Esophagus squamous epithelium (tissue), 5 donors: ENCODE measurements around the gene CCER1. TPM values are rescaled to one million over a fixed set of nuclear protein-coding genes. Genes with fewer than 3 reads are reported as not detected.

Experiments used
- DNase-seq: peaks from one replicate; lab custom pipeline; 2025; lab: John Stamatoyannopoulos, UW
- H3K27ac ChIP-seq, 4 donors: fragments of 200-600 bp; sonication (generic); one replicate each; pipeline ENCODE4 v1.5.1; 2016 to 2019; ENCODE audit warnings: mild to moderate bottlenecking in 1 of 4
- H3K27me3 ChIP-seq, 4 donors: fragments of 200-600 bp; sonication (generic); 1 replicate in 3 of 4; 2 replicates in 1 of 4; pipeline versions ENCODE4 v1.5.1 to v1.6.0; 2017 to 2021; ENCODE audit warnings: antibody characterized with exemption in 1 of 4
- H3K36me3 ChIP-seq, 3 donors: fragments of 200-600 bp; sonication (generic); one replicate each; pipeline ENCODE4 v1.5.1; 2016 to 2019
- H3K4me1 ChIP-seq, 3 donors: fragments of 200-600 bp; sonication (generic); one replicate each; pipeline ENCODE4 v1.5.1; 2017 to 2019
- H3K4me3 ChIP-seq, 4 donors: fragments of 200-600 bp; sonication (generic); 1 replicate in 3 of 4; 2 replicates in 1 of 4; pipeline ENCODE4 v1.5.1; 2016 to 2019; ENCODE audit warnings: mild to moderate bottlenecking in 2 of 4, moderate library complexity in 1 of 4
- H3K9me3 ChIP-seq, 3 donors: fragments of 200-600 bp; sonication (generic); one replicate each; pipeline ENCODE4 v1.5.1; 2016 to 2019
- POLR2A ChIP-seq, 4 donors: fragments of 450-650 bp; IDR thresholded peaks; one replicate each; pipeline ENCODE4 v1.6.1; 2017; ENCODE audit warnings: antibody characterized with exemption in 4 of 4, mild to moderate bottlenecking in 4 of 4, moderate library complexity in 3 of 4
- WGBS, 2 donors: methylation state at CpG; one replicate each; pipeline ENCODE4 v1.1.5; 2018; 5-methylcytosine and 5-hydroxymethylcytosine counted together
- intact Hi-C: fragments of 100-400 bp; cut with DNase I; formaldehyde crosslinking; loops from one replicate; pipeline ENCODE4 v1.15.0; 2022
- total RNA-seq, 4 donors: library from RNA; depleted of rRNA; stranded (reverse); fragments of >200 nt; gene quantifications; one replicate each; pipeline ENCODE4 v1.1.0, GENCODE V29; 2016
- TF ChIP-seq, protein P1 (sequence below), 6 experiments: fragments of 450-650 bp in 4 of 6; fragments of 200-600 bp in 2 of 6; sonication (generic) in 2 of 6; IDR thresholded peaks; one replicate each; pipeline ENCODE4 v1.5.1; 2016 to 2019; ENCODE audit warnings: antibody characterized with exemption in 6 of 6, mild to moderate bottlenecking in 4 of 6, moderate library complexity in 4 of 6
- donor health status: DM: yes; HTN: yes; CAD: no.

Gene CCER1
- total RNA-seq, 4 donors from 2014 or later: not detected

DNA sequence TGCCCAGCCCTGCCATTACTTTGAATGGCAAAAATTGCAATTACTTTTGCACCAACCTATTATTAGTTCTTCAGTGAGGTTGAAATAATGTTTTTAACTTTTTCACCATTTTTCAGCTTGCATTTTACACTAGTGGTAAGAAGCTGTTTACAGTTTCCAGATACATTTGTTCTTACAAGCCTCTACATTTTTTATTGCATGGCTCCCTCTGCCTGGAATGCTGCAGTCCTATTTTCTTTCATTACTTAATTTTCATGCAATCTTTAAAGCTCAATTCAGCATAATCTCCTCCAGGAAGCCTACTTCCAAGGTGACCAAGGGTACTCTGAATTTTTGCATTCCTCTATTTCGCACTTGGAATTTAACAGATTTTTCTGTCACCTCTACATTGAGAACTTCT, 33.4 kb downstream of the CCER1 start:
- H3K4me3 ChIP-seq: no peak overlapping the region

DNA sequence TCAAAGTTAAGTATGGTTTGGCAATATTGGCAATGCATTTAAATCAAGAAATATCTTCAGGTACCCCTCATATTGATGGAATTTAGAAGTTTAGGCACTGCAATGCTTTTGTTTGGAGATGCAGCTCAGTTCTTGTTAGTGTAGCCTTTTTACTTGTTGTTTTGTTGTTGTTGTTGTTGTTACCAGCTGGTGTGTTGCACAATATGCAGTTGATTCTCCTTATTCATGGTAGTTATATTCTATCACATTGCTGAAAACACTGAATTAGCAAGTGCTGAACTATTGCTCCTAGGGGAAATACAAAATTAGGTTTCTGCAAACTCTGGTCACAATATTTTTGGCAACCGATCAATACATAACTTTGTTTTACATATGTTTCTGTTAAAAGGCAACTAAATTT, 34.8 kb downstream of the CCER1 start:
- no peak overlapping the region for H3K27ac ChIP-seq
- no peaks in the 10 kb centered on the region for H3K27me3 ChIP-seq
- peaks cover 0 to 20% (median 4%) of the 10 kb centered on the region in 3 donors for H3K4me1 ChIP-seq
- H3K4me3 ChIP-seq: no peak overlapping the region
- intact Hi-C loops: no loop called here
- no peaks in the 10 kb centered on the region for H3K9me3 ChIP-seq
- WGBS, 2 donors: 94 to 95% methylated on average over 1 of the region's 1 CpG
- H3K36me3 ChIP-seq: no peaks in the 10 kb centered on the region
- TF ChIP-seq, protein P1, sequence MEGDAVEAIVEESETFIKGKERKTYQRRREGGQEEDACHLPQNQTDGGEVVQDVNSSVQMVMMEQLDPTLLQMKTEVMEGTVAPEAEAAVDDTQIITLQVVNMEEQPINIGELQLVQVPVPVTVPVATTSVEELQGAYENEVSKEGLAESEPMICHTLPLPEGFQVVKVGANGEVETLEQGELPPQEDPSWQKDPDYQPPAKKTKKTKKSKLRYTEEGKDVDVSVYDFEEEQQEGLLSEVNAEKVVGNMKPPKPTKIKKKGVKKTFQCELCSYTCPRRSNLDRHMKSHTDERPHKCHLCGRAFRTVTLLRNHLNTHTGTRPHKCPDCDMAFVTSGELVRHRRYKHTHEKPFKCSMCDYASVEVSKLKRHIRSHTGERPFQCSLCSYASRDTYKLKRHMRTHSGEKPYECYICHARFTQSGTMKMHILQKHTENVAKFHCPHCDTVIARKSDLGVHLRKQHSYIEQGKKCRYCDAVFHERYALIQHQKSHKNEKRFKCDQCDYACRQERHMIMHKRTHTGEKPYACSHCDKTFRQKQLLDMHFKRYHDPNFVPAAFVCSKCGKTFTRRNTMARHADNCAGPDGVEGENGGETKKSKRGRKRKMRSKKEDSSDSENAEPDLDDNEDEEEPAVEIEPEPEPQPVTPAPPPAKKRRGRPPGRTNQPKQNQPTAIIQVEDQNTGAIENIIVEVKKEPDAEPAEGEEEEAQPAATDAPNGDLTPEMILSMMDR (IDR thresholded peaks at IDR 0.05): no peak
- no peak for TF ChIP-seq POLR2A (IDR thresholded peaks at IDR 0.05)
- no peak for DNase-seq

More for the DNA sequence above, 33.4 kb downstream of the CCER1 start:
- TF ChIP-seq, protein P1 (IDR thresholded peaks at IDR 0.05): no peak
- TF ChIP-seq POLR2A (IDR thresholded peaks at IDR 0.05): no peak
- DNase-seq: no peak
- H3K4me1 ChIP-seq: peaks cover 0 to 20% (median 4%) of the 10 kb centered on the region in 3 donors
- intact Hi-C loops: no loop called here
- WGBS, 2 donors: 80 to 90% methylated on average over 1 of the region's 1 CpG
- H3K27ac ChIP-seq: no peak overlapping the region
- H3K9me3 ChIP-seq: no peaks in the 10 kb centered on the region
- H3K27me3 ChIP-seq: no peaks in the 10 kb centered on the region
- H3K36me3 ChIP-seq: no peaks in the 10 kb centered on the region

DNA sequence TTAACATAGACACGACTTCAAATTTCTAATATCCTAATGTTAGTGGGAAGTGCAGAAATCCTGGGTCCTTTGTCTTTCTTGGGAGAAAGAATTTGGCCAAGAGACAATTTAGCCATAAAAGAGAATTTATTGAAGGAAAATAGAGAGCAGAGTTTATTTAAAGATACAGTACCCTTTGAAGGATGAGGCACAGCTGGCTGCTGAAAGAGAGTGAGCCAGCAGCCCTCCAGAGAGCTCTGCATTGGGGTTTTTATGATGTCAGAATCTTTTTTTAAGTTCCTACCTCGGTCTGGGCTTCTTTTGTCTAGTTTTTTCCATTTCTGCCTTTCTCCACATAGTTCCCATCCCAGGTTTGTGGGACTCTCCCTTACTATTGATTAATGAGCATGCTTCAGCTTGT, 37.5 kb downstream of the CCER1 start:
- TF ChIP-seq POLR2A (IDR thresholded peaks at IDR 0.05): no peak
- TF ChIP-seq, protein P1 (IDR thresholded peaks at IDR 0.05): no peak
- intact Hi-C loops: no loop called here
- 22 to 26% methylated on average over 2 of the region's 2 CpGs for WGBS, 2 donors
- Histone ChIP-seq H3K36me3 (no peaks in the 10 kb centered on the region), H3K27me3 (no peaks in the 10 kb centered on the region), H3K4me3 (no peak overlapping the region), H3K9me3 (no peaks in the 10 kb centered on the region), H3K4me1 (peaks cover 0 to 20% (median 4%) of the 10 kb centered on the region in 3 donors), H3K27ac (no peak overlapping the region)
- DNase-seq: no peak

DNA sequence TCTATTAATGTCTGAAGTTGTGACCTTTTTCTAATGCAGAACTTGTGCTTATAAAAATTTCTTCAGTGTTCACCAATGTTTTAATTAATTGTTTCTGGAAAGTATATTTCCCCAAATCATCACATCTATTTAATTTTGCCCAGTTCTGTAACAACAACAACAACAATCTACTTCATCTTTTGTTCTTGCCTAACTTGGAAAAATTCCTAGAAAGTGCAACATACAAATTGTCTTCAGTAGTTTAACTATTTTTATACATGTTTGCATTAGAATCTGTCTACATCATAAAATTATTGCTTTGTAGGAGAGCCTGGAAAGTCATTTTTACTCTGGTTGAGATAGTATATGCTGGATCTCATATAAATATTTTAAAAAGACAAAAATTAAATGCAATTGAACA, 38.5 kb downstream of the CCER1 start:
- TF ChIP-seq, protein P1 (IDR thresholded peaks at IDR 0.05): no peak
- no peak for TF ChIP-seq POLR2A (IDR thresholded peaks at IDR 0.05)
- peaks cover 0 to 11% (median under 1%) of the 10 kb centered on the region in 3 donors for H3K4me1 ChIP-seq
- intact Hi-C loops: no loop called here
- H3K27ac ChIP-seq: no peak overlapping the region
- H3K4me3 ChIP-seq: no peak overlapping the region
- DNase-seq: no peak
- H3K36me3 ChIP-seq: no peaks in the 10 kb centered on the region
- H3K9me3 ChIP-seq: no peaks in the 10 kb centered on the region
- H3K27me3 ChIP-seq: no peaks in the 10 kb centered on the region

DNA sequence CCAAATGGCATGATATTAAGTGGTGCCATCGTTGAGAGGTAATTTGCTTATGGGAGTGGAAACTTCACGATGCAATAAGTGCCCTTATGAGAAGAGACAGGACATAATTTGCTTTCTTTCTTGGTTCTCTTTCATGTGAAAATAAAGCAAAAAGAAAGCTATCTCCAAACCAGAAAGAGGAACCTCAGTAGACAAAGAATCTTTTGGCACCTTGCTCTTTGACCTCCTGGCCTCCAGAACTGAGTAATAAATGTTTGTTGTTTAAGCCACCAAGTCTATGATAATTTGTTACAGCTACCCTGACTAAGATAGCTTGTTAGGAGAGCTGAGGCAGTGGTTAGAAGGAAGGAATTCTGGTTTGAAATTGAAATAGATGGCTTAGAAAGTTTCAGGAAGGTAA, 39.6 kb downstream of the CCER1 start:
- intact Hi-C loops: no loop called here

More for the DNA sequence above, 39.6 kb downstream of the CCER1 start:
- DNase-seq: no peak
- Histone ChIP-seq H3K4me1 (peaks cover 0 to 8% (median 0%) of the 10 kb centered on the region in 3 donors), H3K4me3 (no peak overlapping the region), H3K27me3 (no peaks in the 10 kb centered on the region), H3K9me3 (no peaks in the 10 kb centered on the region), H3K27ac (no peak overlapping the region), H3K36me3 (no peaks in the 10 kb centered on the region)
- 71 to 85% methylated on average over 2 of the region's 2 CpGs for WGBS, 2 donors
- TF ChIP-seq POLR2A (IDR thresholded peaks at IDR 0.05): no peak
- TF ChIP-seq, protein P1 (IDR thresholded peaks at IDR 0.05): no peak
